Activated CD4-positive, CD25-positive, alpha-beta regulatory T cell treated with anti-CD3 and anti-CD28 coated beads, Interleukin-2, amount 50 U/mL, for 72 hours (primary cell): ENCODE results near the gene FRMD4A.

Experiments
- DNase-seq: peaks from one replicate; pipeline ENCODE4 v3.0.0; 2021

The FRMD4A gene

DNA sequence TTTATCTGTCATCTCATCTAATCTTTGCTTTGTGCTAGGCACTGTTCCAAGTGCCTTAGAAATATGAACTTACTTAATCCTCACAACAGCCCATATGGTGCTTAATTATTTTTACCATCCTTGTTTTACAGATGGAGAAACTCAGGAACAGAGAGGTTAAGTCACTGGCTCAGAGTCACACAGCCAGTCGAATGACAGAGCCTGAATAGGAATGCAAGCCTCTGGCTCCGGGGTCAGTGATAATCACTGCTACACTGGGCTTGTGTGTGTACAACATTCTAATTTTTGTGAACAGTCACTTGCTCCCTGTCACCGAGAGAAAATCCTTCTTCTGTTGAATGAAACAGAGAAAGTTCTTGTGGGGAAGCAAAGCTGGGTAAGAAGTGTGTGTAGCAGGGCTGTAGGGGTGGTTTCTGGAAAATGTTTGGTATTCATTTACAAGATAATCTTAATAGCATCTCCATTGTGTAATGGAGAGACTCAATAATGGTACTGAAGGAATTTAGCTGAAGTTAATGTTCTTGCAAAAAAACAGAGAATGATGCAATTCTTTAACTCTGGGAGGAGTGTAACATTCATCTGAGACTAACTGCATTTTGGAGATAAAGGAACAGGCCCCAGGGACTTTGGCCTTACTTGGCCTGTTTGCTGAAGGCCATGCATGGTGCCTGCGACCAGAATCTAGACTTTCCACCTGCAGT is 290.6 kb downstream of the FRMD4A start:
- DNase-seq: no peak

DNA sequence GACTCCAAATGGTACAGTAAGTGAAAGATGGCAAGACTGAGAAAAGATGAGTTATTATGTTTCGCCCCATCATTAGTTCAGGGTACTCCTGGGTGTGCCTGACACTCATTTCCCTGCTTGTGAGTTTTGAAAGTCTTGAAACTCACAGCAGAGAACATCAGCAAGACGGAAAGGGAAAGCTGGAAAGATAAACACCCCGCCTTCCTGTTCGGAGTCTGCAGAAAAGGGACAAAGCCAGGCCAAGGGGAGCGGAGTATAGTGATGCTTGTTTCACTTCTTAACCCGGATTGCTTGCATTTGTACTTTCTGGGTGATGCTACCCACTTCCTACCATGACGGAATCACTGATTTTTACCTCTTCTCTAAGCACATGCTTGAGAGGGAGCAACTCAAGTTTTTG is 294.5 kb downstream of the FRMD4A start:
- DNase-seq: no peak

DNA sequence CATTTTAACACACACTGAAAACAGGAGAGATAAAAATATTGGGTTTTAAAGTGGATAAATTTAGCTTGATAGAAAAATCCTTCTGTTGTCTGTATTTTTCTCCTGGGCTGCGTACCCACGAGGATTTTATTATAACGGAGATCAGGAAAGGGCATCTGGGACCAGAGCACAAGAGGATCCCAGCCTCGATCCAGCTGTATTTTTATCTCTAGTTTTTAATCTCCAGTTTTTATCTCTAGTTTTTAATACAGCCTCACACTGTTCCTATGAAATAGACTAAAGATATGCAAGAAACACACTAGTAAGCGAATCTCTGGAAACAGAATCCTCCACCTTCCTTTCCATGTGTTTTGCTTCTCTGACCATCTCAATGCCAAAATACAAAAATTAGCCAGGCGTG is 295.2 kb downstream of the FRMD4A start:
- no peak for DNase-seq

DNA sequence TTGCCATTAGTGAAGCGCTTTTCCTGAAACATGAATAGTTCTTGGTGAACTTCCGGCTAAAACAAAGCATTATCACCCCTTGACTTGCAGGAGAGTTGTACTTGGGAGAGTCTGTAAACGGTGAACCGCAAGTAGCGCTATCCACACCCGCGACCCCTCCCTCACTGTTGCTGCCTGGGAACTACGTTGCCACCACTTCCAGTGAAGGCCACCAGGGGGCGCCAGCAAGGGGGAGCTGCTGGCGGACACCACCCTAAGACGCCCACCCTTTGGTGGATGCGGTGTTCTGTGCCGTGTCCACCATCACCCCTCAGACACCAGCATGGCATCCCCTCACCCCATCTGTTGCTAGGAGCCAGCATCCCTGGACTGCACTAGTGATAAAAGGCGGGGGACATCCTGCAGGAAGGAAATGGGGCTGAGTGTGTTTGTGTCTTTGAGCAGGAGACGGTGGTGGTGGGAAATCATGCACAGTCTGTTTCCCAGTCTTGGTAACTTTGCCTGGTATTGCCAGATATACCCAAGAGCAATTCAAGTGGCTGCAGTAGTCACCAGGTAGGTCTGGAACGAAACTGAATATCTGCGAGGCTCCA is 298.2 kb downstream of the FRMD4A start:
- peak; percentile 49 for DNase-seq

DNA sequence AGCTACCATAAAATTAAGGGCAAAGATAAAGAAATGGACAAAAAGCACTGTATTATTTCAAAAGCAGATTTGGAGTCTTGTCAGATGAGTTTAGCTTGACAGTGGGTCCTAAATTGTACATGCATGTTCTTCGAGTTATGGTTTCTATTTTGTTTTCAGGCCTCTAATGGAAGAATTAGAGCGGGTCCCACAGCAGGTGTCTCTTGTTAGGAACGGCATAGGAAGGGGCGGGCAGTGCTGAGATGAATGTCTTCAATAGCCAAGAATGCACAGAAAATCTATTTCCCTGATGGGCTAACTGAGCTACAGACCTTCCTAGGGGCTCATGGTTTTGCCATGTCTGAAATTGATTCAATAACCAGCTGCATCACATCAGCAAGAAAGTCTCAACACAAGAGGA is 304.4 kb downstream of the FRMD4A start:
- DNase-seq: no peak

DNA sequence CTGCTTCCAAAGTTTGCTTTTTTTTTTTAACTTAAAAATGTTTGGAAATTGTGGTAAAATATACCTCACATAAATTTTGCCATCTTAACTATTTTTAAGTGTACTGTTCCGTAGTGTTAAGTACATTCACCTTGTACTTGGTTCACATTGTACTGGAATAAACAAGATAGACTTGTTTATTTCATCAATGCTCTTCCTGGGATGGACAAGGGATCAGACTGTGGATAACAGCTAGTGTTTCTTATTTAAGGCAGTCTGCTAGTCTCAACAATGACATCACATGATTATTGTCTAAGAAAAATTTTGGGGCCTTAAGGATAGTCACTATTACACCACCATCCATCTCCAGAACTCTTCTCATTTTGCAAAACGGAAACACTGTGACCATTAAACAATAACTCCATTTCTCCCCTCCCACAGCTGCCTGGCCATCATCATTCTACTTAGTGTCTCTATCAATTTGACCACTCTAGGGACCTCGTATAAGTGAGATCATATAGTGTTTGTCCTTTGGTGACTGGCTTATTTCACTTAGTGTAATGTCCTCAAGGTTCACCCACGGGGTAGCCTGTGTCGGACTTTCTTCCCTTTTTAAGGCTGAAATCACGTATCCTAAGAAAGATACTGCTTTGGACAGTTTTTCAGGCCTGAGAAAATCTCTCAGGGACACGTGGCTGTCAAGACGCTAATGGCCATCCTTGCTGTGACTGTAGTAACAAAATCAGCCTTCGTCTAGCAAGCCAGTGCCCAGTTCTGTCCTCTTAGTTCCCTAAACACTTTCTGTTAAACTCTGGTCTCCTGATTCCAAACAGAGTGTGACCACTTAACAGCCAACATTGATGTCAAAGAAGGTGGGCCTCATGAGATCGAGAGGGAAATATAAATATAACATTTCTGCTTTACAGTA is 305.2 kb downstream of the FRMD4A start:
- no peak for DNase-seq

DNA sequence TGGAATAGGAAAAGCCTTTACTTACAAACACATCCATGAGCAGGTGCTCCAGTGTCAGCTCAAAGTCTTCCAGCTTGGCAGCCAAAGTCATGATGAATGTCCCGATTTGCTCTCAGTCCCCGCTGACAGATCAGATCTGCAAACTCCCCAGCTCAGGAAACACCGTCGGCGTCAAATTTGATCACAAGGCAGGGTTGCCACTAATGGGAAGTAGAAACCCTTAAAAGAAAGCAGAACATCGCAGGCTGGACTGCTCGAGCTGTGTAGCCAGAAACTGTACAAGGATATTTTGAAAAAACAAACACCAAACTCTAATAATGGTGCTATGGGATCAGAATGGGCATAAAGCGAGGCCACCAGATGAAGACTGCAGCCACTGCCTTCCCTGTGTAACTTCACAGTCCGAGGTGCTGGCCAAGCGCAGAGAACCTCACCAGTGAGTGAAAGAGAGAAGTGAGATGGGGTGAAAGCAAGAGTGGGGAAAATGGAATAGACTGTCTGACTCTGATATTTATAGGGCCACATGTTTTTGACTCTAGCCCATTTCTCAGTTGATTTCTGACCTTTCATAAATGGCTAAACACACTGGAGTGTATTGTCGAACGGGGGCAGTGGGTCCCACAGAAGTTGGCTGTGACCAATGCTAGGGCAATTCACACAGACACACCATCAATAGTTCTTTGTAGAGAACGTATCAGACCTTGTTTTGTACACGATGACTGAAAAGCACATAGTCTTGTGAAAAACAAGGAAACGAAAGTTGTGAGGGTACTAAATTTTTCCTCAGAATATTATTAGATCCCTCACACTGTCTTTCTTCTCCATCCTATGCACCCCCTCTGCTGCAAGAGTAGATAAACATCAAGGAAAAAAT is 306.2 kb downstream of the FRMD4A start:
- DNase-seq: no peak

DNA sequence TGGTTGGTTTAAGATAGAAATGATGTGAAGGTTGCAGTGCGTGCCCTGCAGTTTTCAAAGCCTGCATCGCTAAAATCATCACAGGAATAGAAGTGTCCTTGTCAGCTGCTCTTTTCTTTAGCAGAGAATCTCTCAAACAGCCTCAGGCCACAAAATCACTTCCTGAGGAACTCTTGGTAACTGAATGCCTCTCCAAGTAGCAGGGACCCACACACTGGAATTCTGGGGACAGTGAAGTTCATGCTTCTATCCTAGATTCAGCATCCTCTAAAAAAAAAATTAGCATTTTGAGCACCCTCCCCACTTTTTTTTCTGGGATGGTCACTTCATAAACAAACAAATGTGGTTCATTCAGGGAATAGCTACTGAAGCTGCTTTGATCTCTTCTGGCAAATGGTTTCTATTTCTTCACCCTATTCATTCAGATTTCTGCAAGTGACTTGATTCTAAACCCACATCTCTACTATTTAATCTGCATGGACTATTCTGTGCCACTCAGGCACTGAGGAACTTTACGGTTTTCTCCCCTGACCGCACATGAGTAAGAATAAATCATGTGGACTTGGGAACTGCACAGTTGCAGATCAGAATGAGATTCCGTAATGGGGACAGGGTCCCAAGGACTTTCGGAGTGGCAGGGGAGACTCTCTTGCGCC is 306.9 kb downstream of the FRMD4A start:
- DNase-seq: no peak

DNA sequence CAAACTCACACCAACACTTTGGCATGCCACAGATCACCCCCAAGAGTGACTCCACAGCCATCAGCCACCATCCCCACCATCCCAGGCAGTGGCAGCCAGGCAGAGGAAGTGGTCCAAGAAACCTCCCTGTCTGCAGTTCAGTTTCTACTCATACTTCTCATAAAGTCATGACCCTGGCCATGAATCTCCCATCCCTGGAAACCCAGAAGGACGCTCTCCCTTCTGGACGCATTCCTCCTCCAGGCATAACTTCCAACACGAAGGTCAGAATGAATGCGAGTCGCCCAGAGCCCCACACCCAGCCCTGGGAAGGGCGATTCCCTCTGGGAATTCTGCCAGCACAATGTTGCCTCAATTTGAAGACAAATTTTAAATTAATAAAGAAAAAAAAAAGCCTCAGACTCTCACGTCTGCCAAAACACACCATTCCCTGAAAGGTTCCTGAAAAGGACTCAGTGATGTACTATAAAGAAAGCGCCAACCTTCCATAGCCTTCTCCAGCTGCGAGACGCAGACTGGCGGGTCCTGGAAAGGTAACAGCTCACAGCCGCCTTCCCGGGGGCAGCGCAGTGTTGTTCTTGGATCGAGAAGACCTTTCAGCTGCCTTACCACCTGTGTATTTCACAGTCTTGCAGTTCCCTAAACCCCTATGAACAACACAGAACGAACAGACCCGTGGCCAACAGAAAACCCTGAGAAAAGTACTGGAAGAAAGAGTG is 307.6 kb downstream of the FRMD4A start:
- DNase-seq: no peak

DNA sequence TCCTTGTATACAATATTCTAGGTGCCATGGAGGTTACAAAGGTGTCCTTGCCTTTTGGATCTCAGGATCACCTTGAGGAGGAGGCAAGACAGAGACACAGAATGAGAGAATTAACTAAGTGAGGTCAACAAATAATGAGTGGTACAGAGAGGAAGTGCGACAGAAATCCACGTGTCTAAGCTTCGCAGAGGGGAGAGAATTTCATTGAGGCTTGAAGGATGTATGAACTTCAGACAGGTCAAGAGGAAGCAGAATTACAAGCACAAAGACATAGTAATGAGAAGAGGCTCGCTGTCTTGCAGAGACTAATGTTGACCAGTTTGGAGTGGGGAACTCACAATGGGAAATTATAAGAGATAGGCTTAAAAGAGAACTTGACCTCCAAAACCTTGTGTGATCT is 308.7 kb downstream of the FRMD4A start:
- no peak for DNase-seq

DNA sequence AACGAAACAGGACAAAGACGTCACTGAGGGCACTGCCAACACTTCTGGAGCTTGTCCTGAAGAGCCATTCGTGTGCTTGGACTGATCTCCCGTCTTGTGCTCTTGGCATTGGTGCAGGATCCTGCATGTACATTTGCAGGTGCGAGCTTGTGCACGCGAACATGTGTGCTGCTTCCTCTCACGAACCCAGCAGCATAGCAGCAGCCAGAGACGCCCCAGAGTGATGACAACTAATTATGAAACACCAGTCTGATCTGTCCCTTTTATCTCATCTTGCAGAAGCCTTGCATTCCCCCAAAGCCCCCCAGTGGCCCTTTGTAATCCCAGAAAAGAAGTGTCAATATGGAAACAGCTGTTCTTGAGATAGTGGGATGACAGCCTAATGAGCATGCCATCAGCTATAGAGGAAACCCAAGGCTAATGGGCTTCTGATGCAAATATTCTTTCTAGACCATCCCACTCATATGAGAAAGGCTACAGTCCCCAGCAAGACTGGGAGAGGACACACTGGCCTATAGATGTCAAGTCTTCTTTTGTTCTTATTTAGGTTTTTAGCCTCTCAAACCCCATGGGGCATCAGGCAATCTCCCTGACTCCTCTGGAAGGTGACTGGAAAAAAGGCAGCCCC is 310.6 kb downstream of the FRMD4A start:
- DNase-seq: no peak

DNA sequence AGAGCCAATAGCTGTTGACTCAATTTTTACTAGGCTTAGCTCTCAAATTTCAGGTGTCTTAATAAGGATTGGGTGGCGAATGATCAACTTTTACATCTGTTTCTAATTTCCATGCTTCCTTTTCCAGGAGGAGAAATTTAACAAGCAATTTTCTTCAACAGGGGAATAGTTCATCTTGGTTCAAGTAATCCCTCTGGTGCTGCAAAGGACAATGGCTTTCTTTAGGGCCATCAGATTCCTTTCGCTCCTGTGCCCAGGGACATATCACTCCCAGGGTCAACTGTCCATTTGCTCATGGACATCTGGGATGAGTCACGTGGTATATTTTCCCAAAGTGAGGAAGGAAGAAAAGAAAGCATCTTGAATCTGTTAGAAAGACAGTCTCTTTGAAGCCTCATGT is 313.3 kb downstream of the FRMD4A start:
- DNase-seq: no peak

DNA sequence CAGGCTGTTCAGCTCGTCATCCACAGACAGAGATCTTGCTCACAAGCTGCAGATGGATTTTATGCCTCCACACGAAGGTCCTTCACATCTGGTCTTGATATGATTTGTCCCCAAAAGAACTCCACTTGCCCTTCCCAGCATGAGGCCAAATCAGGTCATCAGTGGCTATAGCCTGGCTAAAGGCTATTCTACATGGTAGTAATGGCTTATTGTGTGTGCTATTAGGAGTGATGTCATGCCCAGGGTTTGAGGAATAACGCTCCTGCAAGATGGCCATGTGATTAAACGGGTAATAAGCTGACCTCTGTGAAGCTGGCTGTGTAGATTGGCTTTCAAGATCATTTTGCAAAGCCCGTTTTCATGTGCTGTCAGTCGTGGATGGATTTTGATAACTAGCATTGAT is 313.8 kb downstream of the FRMD4A start:
- no peak for DNase-seq

DNA sequence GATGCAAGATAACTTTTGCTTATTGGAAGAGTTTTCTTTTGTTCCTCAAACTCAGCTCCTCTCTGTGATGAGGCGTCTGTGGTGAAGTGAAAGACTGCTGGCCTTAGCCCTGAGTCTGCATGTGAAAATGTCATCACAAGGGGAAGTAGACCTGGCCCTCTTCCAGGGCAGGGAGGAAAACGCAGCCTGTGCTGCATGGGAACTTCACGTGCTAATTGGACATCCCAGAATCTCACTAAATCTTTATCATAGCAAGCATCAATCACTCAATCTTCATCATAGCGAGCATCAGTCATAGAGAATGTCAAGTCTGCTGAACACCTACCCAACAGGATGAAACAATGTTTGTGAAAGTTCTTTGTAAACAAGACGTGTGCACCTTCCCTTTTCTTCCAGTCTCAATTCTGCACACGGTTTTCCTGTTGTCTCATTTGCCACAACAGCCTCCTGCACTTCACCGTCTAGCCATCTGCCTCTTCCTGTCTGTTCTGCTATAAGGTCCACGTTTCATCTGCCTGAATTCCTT is 314.6 kb downstream of the FRMD4A start:
- DNase-seq: no peak

DNA sequence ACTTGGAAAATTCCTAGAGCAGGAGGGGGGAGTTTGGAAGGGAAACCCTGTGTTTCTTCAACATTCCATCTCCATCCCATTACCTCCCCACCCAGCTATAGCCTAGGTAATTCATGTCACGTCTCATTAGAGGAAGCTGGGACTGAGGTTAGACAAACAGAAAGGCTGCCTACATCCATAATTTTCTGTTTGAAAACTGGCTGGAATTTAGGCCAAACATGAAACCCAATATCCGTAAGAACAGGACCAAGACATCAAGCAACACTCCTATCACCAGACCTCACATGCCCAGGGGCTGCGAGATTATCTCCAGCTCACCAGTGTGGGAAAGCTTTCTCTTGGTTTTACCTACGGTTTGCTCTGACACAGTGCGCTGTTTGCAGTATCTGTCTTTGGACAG is 316.3 kb downstream of the FRMD4A start:
- no peak for DNase-seq

DNA sequence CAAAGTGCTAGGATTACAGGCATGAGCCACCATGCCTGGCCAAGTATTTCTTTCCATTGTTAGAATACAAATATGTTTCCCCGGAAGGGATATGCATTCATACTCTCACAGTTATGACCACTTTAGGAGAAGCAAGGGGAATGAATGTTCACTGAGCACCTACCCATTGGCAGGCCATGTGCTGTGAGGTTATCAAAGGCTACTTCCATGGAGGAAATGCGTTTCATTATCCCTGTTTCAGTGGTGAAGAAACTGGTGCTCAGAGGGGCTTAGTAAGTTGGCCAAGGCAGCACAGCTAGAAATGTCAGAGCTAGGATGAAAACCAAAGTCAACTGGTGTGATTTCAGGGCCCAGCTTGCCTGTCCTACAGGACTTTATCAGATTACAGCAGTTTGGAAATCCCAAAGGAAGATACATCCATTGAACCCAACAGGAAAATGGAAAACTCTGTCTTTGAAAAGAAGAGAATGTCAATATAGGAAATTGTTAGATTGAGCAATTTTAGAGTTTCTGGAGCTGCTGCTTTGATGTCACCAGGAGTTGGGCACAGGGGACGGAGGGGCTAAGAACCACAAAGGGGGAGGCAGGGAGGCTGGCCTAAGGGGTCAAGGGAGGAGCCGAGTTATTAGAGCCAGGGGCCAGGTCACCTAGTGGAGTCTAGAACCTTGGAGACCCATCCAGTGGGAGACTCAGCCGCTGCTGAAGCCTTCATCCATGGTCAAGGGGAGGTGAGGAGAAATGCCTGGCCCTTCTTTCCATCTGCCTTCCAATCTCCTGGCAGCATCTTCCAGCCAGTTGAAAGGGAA is 319.8 kb downstream of the FRMD4A start:
- DNase-seq: no peak

DNA sequence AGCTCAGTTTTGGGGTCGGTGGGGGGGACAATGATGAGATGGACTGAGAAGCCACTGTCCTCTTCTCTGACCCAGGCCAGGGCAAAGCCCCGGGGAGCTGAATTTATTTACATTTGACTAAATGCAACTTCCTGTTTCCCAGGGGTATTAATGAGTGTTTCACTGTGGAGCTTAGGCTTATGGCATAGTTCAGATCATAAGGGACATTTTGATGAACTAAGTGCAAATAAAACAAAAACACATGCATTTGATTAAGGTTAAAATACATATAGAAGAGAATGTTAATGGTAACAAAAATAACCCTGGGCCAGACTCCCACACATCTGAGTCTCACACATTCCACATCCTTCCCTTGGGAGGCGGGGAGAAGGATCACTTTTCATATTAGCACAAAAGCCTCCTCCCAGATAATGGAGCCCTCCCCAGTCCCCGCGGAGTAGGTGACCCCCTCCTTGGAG is 320.6 kb downstream of the FRMD4A start:
- no peak for DNase-seq

DNA sequence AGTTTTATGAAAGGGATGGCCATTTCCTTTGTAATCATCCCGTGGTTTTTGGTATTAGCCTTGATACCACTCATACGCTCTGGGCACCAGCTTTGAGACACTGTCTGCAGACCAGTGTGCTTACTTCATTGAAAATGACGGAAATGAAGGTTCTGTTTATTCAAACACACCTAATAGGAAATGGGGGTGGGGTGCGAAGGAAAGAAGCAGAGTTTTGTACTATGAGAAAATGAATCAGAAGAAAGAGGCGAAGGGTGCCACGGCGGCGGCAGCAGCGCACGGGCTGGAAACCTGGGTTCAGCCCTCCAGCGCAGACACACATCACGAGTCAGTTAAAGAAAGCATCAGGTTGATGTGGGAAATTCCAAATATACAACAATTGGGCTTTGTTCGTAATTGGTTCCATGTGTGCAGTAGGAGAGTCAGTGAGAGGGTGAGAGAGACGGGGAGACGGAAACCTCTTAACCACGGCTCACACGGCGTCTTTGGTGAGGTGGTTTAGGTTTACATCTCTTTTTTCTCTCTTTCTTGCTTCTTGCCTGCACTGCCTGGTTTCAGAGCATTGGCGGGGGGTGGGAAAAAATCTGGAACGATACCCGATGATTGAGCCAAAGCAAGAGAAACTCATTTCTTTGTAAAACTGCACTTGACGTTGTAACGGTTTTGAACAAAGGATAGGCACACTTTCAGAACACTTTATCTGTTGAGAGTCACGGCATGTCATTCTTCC is 321.2 kb downstream of the FRMD4A start:
- peak; percentile 44 for DNase-seq

DNA sequence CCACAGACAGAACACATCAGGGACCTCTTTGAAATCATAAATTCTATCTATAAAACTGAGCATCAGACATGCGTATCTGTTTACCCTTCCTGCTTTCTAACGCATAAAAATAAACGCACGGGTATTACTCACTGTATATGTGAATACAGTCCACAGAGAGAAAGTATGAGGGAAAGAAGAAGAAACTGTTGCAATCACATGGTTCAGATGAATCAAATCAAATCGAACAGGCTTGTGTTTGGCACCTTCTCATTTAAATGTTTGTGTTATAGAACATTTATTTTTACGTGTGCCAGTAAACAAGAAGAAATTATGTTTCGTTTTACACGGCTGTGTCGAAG is 322.0 kb downstream of the FRMD4A start:
- DNase-seq: no peak
